Osteoblast (primary cell): ENCODE measurements around the gene MAD1L1. TPM values are rescaled to one million over a fixed set of nuclear protein-coding genes. Genes with fewer than 3 reads are reported as not detected.

Experiments used
- DNase-seq: peaks from one replicate; pipeline ENCODE4 v3.0.0; 2011; ENCODE audit warnings: low spot score, mixed read lengths; ENCODE audit not compliant: insufficient read length; ENCODE audit errors: missing footprints
- H2AFZ ChIP-seq: 2 replicates; pipeline ENCODE4 v1.6.0; 2011; ENCODE audit warnings: mild to moderate bottlenecking, low read length
- H3K27ac ChIP-seq: 2 replicates; pipeline ENCODE4 v1.5.1; 2011; ENCODE audit warnings: mild to moderate bottlenecking, low read depth, low read length, moderate library complexity
- H3K27me3 ChIP-seq: 2 replicates; pipeline ENCODE4 v1.6.0; 2012; ENCODE audit warnings: mild to moderate bottlenecking, control low read depth, inconsistent platforms, low read length, moderate library complexity; ENCODE audit not compliant: insufficient read depth
- H3K36me3 ChIP-seq: 2 replicates; pipeline ENCODE4 v1.5.1; 2011; ENCODE audit warnings: mild to moderate bottlenecking, low read length, control low read depth, moderate library complexity; ENCODE audit not compliant: insufficient read depth
- H3K4me1 ChIP-seq: 2 replicates; pipeline ENCODE4 v1.5.1; 2011; ENCODE audit warnings: mild to moderate bottlenecking, low read length, control low read depth, moderate library complexity; ENCODE audit not compliant: insufficient read depth
- H3K4me2 ChIP-seq: 2 replicates; pipeline ENCODE4 v1.6.0; 2011; ENCODE audit warnings: mild to moderate bottlenecking, low read length; ENCODE audit not compliant: insufficient read depth
- H3K4me3 ChIP-seq: fragments of 200-600 bp; sonication (generic); 3 replicates; pipeline ENCODE4 v1.5.1; 2012; ENCODE audit warnings: mild to moderate bottlenecking, low read length, inconsistent platforms; ENCODE audit not compliant: insufficient read depth
- H3K79me2 ChIP-seq: 2 replicates; pipeline ENCODE4 v1.6.0; 2012; ENCODE audit warnings: mild to moderate bottlenecking, low read length, control low read depth, inconsistent platforms; ENCODE audit not compliant: insufficient read depth
- H3K9me3 ChIP-seq: 2 replicates; pipeline ENCODE4 v1.5.1; 2011; ENCODE audit warnings: low read depth, low read length, control low read depth
- H4K20me1 ChIP-seq: 2 replicates; pipeline ENCODE4 v1.6.0; 2012; ENCODE audit warnings: mild to moderate bottlenecking, low read length, control low read depth; ENCODE audit not compliant: insufficient read depth
- CTCF ChIP-seq: IDR thresholded peaks from 2 replicates; pipeline ENCODE4 v1.5.1; 2011; ENCODE audit warnings: mild to moderate bottlenecking, low read depth, low read length, moderate library complexity; ENCODE audit errors: extremely low read depth
- total RNA-seq: library from RNA; depleted of rRNA; stranded (reverse); fragments of >200 nt; gene quantifications from 2 replicates; pipeline ENCODE4 v1.2.3, GENCODE V29; 2012

Gene MAD1L1
- total RNA-seq, 1 donor = 66.2 TPM

- H3K27me3 ChIP-seq = no peaks in the 10 kb centered on the region
- H3K9me3 ChIP-seq = no peaks in the 10 kb centered on the region
- H3K27ac ChIP-seq = no peak overlapping the region
- H3K4me3 ChIP-seq = no peak overlapping the region
- peaks cover 4% of the 10 kb centered on the region for H3K4me1 ChIP-seq
- no peaks in the 10 kb centered on the region for H3K79me2 ChIP-seq
- H3K4me2 ChIP-seq = no peak overlapping the region
- no peak for TF ChIP-seq CTCF
- H4K20me1 ChIP-seq = peaks cover 11% of the 10 kb centered on the region
- peak; percentile 64 for DNase-seq
- H2AFZ ChIP-seq = no peak overlapping the region
- peaks cover 10% of the 10 kb centered on the region for H3K36me3 ChIP-seq
Measured at GRCh38 chr7:1892011-1892965, 340.5 kb downstream of the MAD1L1 start.

- TF ChIP-seq CTCF = no peak
- DNase-seq = peak; percentile 76
- H3K79me2 ChIP-seq = no peaks in the 10 kb centered on the region
- H3K9me3 ChIP-seq = no peaks in the 10 kb centered on the region
- peaks cover 5% of the 10 kb centered on the region for H3K36me3 ChIP-seq
- H3K27ac ChIP-seq = no peak overlapping the region
- H3K4me1 ChIP-seq = peaks cover 4% of the 10 kb centered on the region
- H4K20me1 ChIP-seq = peaks cover 13% of the 10 kb centered on the region
- no peak overlapping the region for H3K4me3 ChIP-seq
- no peaks in the 10 kb centered on the region for H3K27me3 ChIP-seq
- no peak overlapping the region for H3K4me2 ChIP-seq
- H2AFZ ChIP-seq = no peak overlapping the region
Measured at GRCh38 chr7:1890289-1891235, 342.2 kb downstream of the MAD1L1 start.

- Histone ChIP-seq H3K79me2 (no peaks in the 10 kb centered on the region), H3K4me1 (peaks cover 8% of the 10 kb centered on the region), H3K4me3 (no peak overlapping the region), H3K4me2 (no peak overlapping the region), H4K20me1 (peaks cover 13% of the 10 kb centered on the region), H3K27me3 (no peaks in the 10 kb centered on the region), H3K36me3 (no peaks in the 10 kb centered on the region), H3K27ac (peak overlapping the region; percentile 53), H2AFZ (no peak overlapping the region), H3K9me3 (no peaks in the 10 kb centered on the region)
- DNase-seq = peak; percentile 99
- TF ChIP-seq CTCF = no peak
Measured at GRCh38 chr7:1889556-1890181, 343.1 kb downstream of the MAD1L1 start.
